Measurements from ENCODE around the gene MGAT4B.

MGAT4B gene

DNA sequence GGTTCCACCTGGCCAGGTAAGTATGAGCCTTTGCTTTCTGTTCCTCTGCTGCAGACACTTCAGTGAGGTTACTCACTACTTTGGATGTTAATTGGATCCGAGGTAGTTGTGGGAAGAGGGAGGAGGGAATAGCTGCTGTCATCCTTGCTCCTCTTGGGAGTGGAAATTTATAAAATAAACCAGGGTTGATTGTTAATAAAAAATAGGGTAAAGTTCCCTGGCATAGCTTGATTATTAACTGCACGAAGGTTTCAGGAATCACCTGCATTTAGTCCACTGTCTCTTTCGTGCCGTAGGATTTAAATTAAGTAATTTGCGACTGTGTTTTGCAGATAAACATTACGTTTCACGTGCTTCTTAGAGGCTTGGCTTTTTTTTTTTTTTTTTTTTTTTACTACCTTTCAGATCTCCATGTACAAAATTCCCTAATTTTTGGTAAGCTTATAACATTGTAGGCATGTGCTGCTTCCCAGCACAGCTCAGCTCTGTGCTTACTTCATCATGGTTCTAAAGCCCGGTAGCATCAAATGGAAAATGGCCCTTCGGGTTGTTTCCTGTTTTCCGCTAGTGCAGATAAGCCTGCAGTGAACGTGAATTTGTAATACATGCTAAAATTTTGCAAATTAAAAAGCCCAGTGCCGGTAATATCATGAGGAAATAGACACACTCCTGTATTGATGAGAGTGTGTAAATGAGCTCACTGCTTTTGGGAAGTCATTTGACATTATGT, 39.8 kb downstream of the MGAT4B start:
- 0 out of 2 replicates have a peak overlapping the region, but pooled peaks have one; percentile 6 for H3K4me3 ChIP-seq (ENCODE audit: low read depth, low read length)
- TF ChIP-seq, protein P1, sequence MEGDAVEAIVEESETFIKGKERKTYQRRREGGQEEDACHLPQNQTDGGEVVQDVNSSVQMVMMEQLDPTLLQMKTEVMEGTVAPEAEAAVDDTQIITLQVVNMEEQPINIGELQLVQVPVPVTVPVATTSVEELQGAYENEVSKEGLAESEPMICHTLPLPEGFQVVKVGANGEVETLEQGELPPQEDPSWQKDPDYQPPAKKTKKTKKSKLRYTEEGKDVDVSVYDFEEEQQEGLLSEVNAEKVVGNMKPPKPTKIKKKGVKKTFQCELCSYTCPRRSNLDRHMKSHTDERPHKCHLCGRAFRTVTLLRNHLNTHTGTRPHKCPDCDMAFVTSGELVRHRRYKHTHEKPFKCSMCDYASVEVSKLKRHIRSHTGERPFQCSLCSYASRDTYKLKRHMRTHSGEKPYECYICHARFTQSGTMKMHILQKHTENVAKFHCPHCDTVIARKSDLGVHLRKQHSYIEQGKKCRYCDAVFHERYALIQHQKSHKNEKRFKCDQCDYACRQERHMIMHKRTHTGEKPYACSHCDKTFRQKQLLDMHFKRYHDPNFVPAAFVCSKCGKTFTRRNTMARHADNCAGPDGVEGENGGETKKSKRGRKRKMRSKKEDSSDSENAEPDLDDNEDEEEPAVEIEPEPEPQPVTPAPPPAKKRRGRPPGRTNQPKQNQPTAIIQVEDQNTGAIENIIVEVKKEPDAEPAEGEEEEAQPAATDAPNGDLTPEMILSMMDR (IDR thresholded peaks at IDR 0.05; ENCODE audit: low read depth, low read length): no peak

DNA sequence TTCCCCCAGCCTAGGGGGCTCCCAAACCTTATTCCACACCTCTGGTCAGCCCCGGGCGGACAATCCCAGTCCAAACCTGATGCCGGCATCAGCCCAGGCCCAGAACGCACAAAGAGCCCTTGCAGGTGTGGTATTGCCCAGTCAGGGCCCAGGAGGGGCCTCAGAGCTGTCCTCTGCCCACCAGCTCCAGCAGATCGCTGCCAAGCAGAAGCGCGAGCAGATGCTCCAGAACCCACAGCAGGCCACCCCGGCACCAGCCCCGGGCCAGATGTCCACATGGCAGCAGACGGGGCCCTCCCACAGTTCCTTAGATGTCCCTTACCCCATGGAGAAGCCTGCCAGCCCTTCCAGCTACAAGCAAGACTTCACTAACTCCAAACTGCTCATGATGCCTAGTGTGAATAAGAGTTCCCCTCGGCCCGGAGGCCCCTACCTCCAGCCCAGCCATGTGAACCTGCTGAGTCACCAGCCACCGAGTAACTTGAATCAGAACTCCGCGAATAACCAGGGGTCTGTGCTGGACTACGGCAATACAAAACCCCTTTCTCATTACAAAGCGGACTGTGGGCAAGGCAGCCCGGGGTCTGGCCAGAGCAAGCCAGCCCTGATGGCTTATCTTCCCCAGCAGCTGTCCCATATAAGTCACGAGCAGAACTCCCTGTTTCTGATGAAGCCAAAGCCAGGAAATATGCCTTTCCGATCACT, 40.5 kb downstream of the MGAT4B start:
- TF ChIP-seq, protein P1 (IDR thresholded peaks at IDR 0.05; ENCODE audit: low read depth, low read length): no peak
- 0 out of 2 replicates have a peak overlapping the region, but pooled peaks have one; percentile 6 for H3K4me3 ChIP-seq (ENCODE audit: low read depth, low read length)

DNA sequence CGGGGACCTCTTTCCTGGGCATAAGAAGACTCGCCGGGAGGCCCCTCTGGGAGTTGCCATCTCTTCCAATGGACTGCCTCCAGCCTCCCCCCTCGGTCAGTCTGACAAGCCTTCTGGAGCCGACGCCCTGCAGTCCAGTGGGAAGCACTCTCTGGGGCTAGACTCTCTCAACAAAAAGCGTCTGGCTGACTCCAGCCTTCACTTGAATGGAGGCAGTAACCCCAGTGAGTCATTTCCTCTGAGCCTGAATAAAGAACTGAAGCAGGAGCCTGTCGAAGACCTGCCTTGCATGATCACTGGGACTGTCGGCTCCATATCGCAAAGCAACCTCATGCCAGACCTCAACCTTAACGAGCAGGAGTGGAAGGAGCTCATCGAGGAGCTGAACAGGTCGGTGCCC, 41.3 kb downstream of the MGAT4B start:
- TF ChIP-seq, protein P1 (IDR thresholded peaks at IDR 0.05; ENCODE audit: low read depth, low read length): no peak
- H3K4me3 ChIP-seq (ENCODE audit: low read depth, low read length): no peak overlapping the region

DNA sequence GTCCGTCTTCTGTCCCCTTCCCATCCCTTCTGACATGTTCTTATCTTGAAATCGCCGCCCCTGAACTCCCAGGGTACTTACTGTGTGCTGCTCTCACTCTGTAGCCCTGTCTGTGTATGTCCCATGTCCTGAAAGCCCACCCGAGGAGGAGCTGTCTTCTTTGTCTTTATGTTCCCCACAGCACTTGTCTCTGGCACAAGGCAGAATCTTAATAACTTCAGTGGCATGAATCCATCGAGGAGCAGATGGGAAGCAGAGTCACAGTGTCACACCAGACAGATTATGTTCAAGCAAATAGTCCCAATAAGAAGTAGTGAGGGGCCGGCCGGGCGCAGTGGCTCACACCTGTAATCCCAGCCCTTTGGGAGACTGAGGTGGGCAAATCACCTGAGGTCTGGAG, 42.6 kb downstream of the MGAT4B start:
- TF ChIP-seq, protein P1 (IDR thresholded peaks at IDR 0.05; ENCODE audit: low read depth, low read length): no peak
- H3K4me3 ChIP-seq (ENCODE audit: low read depth, low read length): no peak overlapping the region

DNA sequence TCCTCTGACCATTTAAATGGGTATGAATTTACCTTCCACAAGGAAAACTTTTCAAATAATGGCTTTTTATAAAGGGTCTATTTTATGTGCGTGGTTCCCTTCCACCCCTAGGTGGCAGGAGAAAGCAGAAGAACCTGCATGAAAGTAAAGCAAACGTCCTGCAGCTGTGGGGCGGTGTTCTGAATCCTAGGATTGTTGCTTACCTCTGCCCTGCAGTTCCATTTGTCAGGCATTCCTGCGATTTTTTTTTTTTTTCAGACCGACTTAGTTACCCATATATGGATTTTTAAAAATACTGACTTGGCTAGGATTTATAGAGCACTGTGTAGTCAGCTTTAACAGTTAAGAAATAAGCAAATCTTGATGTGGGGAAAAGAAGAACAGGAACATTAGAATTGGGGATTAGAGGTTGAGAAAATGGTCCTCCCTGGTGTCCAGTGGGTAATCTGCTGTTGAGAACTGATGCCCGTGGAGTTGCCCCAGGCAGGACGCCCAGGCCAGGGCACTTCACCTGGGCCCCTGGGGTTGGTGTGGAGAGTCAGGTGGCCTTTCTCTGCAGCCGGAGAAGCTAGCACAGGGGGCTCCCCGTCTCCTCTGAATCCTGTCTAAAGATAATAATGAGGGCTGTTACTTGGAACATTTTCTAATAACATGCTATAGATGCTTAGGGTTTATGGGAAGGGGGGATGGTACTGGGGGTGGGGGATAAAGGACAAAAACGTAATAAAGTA, 43.3 kb downstream of the MGAT4B start:
- no peak overlapping the region for H3K4me3 ChIP-seq (ENCODE audit: low read depth, low read length)
- TF ChIP-seq, protein P1 (IDR thresholded peaks at IDR 0.05; ENCODE audit: low read depth, low read length): peak; percentile 71

DNA sequence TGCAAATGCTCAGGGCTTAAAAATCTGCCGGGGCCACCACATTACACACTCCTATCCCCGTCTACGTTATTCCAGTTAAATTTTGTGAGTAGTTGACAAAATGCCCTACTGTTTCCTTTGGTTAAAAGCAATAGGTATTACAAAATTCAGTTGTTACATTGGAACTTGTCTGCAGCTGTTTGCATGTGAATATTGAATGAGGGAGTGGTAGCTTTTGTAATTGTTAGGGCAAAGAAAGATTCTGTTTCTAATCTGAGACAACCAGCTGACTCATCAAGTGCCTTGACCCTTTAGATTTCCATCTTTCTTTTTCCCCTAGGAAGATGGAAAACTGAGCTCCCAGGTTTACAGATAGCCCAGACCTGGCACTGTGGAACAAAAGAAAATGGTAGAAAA, 43.9 kb downstream of the MGAT4B start:
- H3K4me3 ChIP-seq (ENCODE audit: low read depth, low read length): no peak overlapping the region
- TF ChIP-seq, protein P1 (IDR thresholded peaks at IDR 0.05; ENCODE audit: low read depth, low read length): no peak

All from WI38 (cell line).